HG03139 (cell line): Measurements from ENCODE around the gene PYM1.
"Not testable (repeated sequence)": the region's sequence is repeated elsewhere in the genome, so short reads cannot be mapped to it uniquely, and the experiment has no call there.

ENCODE experiments used
- ATAC-seq: cut with Tn5 transposase; IDR thresholded peaks from one replicate; pipeline ENCODE4 v1.9.1; 2021; ENCODE audit not compliant: unreplicated experiment

Gene PYM1

GRCh38 chr12:55915482-55915859 is 12.2 kb downstream of the PYM1 start:
- no peak for ATAC-seq

GRCh38 chr12:55912908-55913307 is 14.8 kb downstream of the PYM1 start:
- no peak for ATAC-seq

GRCh38 chr12:55909513-55909884 is 18.2 kb downstream of the PYM1 start:
- ATAC-seq, result no peak

- no peak for ATAC-seq
These were observed 18.8 kb downstream of the PYM1 start for GRCh38 chr12:55908726-55909512.

GRCh38 chr12:55906056-55906455 is 21.6 kb downstream of the PYM1 start:
- ATAC-seq, result no peak

- ATAC-seq, result no peak
These were observed 25.7 kb downstream of the PYM1 start for GRCh38 chr12:55901881-55902490.

GRCh38 chr12:55899082-55899481 is 28.6 kb downstream of the PYM1 start:
- no peak for ATAC-seq

GRCh38 chr12:55893723-55894122 is 34.0 kb downstream of the PYM1 start:
- no peak for ATAC-seq

- ATAC-seq, result no peak
These were observed 36.4 kb downstream of the PYM1 start for GRCh38 chr12:55891310-55891709.

GRCh38 chr12:55885113-55885512 is 42.6 kb downstream of the PYM1 start:
- no peak for ATAC-seq

GRCh38 chr12:55877824-55878223 is 49.9 kb downstream of the PYM1 start:
- no peak for ATAC-seq

GRCh38 chr12:55875704-55876467 is 51.8 kb downstream of the PYM1 start:
- no peak for ATAC-seq

- no peak for ATAC-seq
These were observed 53.3 kb downstream of the PYM1 start for GRCh38 chr12:55874443-55874842.

- not testable (repeated sequence) for ATAC-seq
These were observed 61.2 kb downstream of the PYM1 start for GRCh38 chr12:55866454-55867004.

GRCh38 chr12:55865327-55865726 is 62.4 kb downstream of the PYM1 start:
- ATAC-seq, result no peak

GRCh38 chr12:55862931-55863330 is 64.8 kb downstream of the PYM1 start:
- ATAC-seq, result not testable (repeated sequence)

GRCh38 chr12:55862286-55862685 is 65.4 kb downstream of the PYM1 start:
- ATAC-seq, result no peak

- ATAC-seq, result no peak
These were observed 65.8 kb downstream of the PYM1 start for GRCh38 chr12:55861871-55862270.

GRCh38 chr12:55861396-55861795 is 66.3 kb downstream of the PYM1 start:
- no peak for ATAC-seq

GRCh38 chr12:55852740-55853139 is 75.0 kb downstream of the PYM1 start:
- no peak for ATAC-seq
